ENCODE results near the gene ATP8A2.

DNA sequence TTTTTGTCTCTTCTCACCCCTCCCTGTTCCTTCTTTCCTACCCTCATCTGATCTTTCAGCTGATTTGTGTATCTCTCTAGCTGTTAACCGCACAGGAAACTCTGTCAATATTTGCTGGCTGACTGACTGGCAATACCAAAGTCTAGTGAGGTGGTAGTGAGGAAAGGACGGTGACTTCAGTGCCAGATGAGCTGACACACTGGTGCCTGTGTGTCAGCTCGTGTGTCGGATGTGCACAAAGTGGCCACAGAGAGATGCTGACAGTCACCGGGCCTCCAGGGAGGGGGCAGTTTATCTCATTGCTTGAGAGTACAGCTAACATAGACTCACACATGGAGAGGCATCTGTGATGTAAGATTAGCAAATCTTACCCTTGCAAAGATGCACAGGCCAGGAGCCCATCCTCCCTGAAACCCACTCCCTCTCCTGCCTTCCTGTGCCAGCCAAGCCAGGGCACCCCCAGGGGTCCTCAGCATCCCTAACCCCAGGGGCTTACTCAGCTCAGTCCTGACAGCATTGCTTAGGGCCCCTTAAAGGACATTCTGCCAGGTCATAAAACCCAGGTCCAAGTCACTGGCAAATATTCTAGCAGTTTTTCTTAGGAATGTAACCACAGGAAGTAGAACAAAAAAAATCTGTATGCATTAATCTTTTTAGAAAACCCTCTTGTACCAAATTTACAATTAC is 599.8 kb downstream of the ATP8A2 start:
- TF ChIP-seq EP300 (IDR thresholded peaks at IDR 0.05; ENCODE audit: borderline replicate concordance in 1 of 2, low read depth in 2 of 2, low read length in 2 of 2) = no peak
- TF ChIP-seq CTCF (IDR thresholded peaks at IDR 0.05; ENCODE audit: control extremely low read depth in 1 of 3, insufficient read depth in 1 of 3, low read depth in 1 of 3, low read length in 3 of 3) = no peak
- no peak for TF ChIP-seq SIX5 (IDR thresholded peaks at IDR 0.05; ENCODE audit: low read depth, low read length)
- TF ChIP-seq SIN3A (conservative IDR thresholded peaks at IDR 0.05 in 1 of 2, IDR thresholded peaks at IDR 0.05 in 1 of 2; ENCODE audit: low read depth in 1 of 2, low read length in 2 of 2) = no peak
- TF ChIP-seq EZH2 (IDR thresholded peaks at IDR 0.05; ENCODE audit: low read depth, low read length, severe bottlenecking) = no peak
- no peak for TF ChIP-seq POLR2A (IDR thresholded peaks at IDR 0.05; ENCODE audit: control extremely low read depth in 1 of 2, low read depth in 2 of 2, low read length in 2 of 2)
- no peak for TF ChIP-seq MAFK (IDR thresholded peaks at IDR 0.05; ENCODE audit: low read depth, low read length)
- TF ChIP-seq PHF8 (conservative IDR thresholded peaks at IDR 0.05; ENCODE audit: low read depth, low read length) = no peak

Data from H1 (cell line).